ENCODE measurements around the gene TSKS. TPM values are rescaled to one million over a fixed set of nuclear protein-coding genes. Genes with fewer than 3 reads are reported as not detected.

The TSKS gene
- total and polyA plus RNA-seq, 2 of the 13 experiments (the other 11 are each of a cell fraction or from before 2014, with no cell fraction given): 0.03 TPM; not detected in 1

- TF ChIP-seq, protein P1, sequence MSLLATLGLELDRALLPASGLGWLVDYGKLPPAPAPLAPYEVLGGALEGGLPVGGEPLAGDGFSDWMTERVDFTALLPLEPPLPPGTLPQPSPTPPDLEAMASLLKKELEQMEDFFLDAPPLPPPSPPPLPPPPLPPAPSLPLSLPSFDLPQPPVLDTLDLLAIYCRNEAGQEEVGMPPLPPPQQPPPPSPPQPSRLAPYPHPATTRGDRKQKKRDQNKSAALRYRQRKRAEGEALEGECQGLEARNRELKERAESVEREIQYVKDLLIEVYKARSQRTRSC (CRISPR knock-in tag; IDR thresholded peaks at IDR 0.05; ENCODE audit: low read depth): no peak
- TF ChIP-seq SMC3 (IDR thresholded peaks at IDR 0.05; ENCODE audit: low read length): no peak
- peak; percentile 45; the same call in 1 of the 2 replicates for TF ChIP-seq ZNF777 (CRISPR knock-in tag; IDR thresholded peaks at IDR 0.05)
- no peak for TF ChIP-seq SNRNP70 (IDR thresholded peaks at IDR 0.05; ENCODE audit: low read depth, low read length)
- TF ChIP-seq, protein P2, sequence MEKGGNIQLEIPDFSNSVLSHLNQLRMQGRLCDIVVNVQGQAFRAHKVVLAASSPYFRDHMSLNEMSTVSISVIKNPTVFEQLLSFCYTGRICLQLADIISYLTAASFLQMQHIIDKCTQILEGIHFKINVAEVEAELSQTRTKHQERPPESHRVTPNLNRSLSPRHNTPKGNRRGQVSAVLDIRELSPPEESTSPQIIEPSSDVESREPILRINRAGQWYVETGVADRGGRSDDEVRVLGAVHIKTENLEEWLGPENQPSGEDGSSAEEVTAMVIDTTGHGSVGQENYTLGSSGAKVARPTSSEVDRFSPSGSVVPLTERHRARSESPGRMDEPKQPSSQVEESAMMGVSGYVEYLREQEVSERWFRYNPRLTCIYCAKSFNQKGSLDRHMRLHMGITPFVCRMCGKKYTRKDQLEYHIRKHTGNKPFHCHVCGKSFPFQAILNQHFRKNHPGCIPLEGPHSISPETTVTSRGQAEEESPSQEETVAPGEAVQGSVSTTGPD (CRISPR knock-in tag; IDR thresholded peaks at IDR 0.05): no peak
- TF ChIP-seq, protein P3, sequence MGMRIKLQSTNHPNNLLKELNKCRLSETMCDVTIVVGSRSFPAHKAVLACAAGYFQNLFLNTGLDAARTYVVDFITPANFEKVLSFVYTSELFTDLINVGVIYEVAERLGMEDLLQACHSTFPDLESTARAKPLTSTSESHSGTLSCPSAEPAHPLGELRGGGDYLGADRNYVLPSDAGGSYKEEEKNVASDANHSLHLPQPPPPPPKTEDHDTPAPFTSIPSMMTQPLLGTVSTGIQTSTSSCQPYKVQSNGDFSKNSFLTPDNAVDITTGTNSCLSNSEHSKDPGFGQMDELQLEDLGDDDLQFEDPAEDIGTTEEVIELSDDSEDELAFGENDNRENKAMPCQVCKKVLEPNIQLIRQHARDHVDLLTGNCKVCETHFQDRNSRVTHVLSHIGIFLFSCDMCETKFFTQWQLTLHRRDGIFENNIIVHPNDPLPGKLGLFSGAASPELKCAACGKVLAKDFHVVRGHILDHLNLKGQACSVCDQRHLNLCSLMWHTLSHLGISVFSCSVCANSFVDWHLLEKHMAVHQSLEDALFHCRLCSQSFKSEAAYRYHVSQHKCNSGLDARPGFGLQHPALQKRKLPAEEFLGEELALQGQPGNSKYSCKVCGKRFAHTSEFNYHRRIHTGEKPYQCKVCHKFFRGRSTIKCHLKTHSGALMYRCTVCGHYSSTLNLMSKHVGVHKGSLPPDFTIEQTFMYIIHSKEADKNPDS (CRISPR knock-in tag; IDR thresholded peaks at IDR 0.05): no peak
- no peak for TF ChIP-seq NCOA5 (CRISPR knock-in tag; IDR thresholded peaks at IDR 0.05)
- TF ChIP-seq ZNF343 (CRISPR knock-in tag; IDR thresholded peaks at IDR 0.05): no peak
- no peak for TF ChIP-seq ZNF570 (CRISPR knock-in tag; IDR thresholded peaks at IDR 0.05; ENCODE audit: borderline replicate concordance)
- no peak for TF ChIP-seq NCOR1 (IDR thresholded peaks at IDR 0.05; ENCODE audit: borderline replicate concordance, low read length)
- peak; percentile 17; the same call in 1 of the 2 replicates for TF ChIP-seq ZNF564 (CRISPR knock-in tag; IDR thresholded peaks at IDR 0.05)
- no peak for TF ChIP-seq ZNF816 (CRISPR knock-in tag; IDR thresholded peaks at IDR 0.05; ENCODE audit: borderline replicate concordance)
- TF ChIP-seq HOXA7 (CRISPR knock-in tag; IDR thresholded peaks at IDR 0.05): no peak
- peak; percentile 38 for TF ChIP-seq HNRNPLL (IDR thresholded peaks at IDR 0.05; ENCODE audit: low read depth, low read length, poor library complexity, severe bottlenecking)
- peak; percentile 42; the same call in 1 of the 2 replicates for TF ChIP-seq ZNF7 (CRISPR knock-in tag; IDR thresholded peaks at IDR 0.05)
- no peak for TF ChIP-seq MLLT10 (CRISPR knock-in tag; IDR thresholded peaks at IDR 0.05)
- TF ChIP-seq RFX3 (CRISPR knock-in tag; IDR thresholded peaks at IDR 0.05): no peak
- TF ChIP-seq GATAD1 (CRISPR knock-in tag; IDR thresholded peaks at IDR 0.05): peak; percentile 30; the same call in 1 of the 2 replicates
- TF ChIP-seq HMG20B (CRISPR knock-in tag; conservative IDR thresholded peaks at IDR 0.05): no peak
- TF ChIP-seq ETV5 (CRISPR knock-in tag; IDR thresholded peaks at IDR 0.05; ENCODE audit: borderline replicate concordance): peak; percentile 14; the same call in 1 of the 2 replicates
- no peak for TF ChIP-seq MEF2D (CRISPR knock-in tag; IDR thresholded peaks at IDR 0.05)
- no peak for TF ChIP-seq ZNF230 (CRISPR knock-in tag; IDR thresholded peaks at IDR 0.05)
- TF ChIP-seq MTA1 (CRISPR knock-in tag; IDR thresholded peaks at IDR 0.05; ENCODE audit: borderline replicate concordance): no peak
- TF ChIP-seq NKX3-1 (CRISPR knock-in tag; IDR thresholded peaks at IDR 0.05): no peak
- TF ChIP-seq ZNF607 (CRISPR knock-in tag; IDR thresholded peaks at IDR 0.05; ENCODE audit: borderline replicate concordance): peak; percentile 57; the same call in 1 of the 2 replicates
- no peak for TF ChIP-seq FIP1L1 (IDR thresholded peaks at IDR 0.05; ENCODE audit: borderline replicate concordance, insufficient read depth, low read depth, low read length)
- TF ChIP-seq DRAP1 (CRISPR knock-in tag; IDR thresholded peaks at IDR 0.05): 0 out of 2 replicates have a peak, but pooled peaks have one; percentile 10
Measured at GRCh38 chr19:49809160-49809940, 46.2 kb upstream of the TSKS start (continued).
